ENCODE measurements around the gene GPR35. TPM values are rescaled to one million over a fixed set of nuclear protein-coding genes. Genes with fewer than 3 reads are reported as not detected.

The GPR35 gene
- total and polyA plus RNA-seq, 2 of the 13 experiments (the other 11 are each of a cell fraction or from before 2014, with no cell fraction given): 27.1 to 44.2 TPM

- no peak for TF ChIP-seq ZNF430 (CRISPR knock-in tag; IDR thresholded peaks at IDR 0.05)
- TF ChIP-seq HNF1B (CRISPR knock-in tag; IDR thresholded peaks at IDR 0.05): peak; percentile 88
- TF ChIP-seq, protein P1, sequence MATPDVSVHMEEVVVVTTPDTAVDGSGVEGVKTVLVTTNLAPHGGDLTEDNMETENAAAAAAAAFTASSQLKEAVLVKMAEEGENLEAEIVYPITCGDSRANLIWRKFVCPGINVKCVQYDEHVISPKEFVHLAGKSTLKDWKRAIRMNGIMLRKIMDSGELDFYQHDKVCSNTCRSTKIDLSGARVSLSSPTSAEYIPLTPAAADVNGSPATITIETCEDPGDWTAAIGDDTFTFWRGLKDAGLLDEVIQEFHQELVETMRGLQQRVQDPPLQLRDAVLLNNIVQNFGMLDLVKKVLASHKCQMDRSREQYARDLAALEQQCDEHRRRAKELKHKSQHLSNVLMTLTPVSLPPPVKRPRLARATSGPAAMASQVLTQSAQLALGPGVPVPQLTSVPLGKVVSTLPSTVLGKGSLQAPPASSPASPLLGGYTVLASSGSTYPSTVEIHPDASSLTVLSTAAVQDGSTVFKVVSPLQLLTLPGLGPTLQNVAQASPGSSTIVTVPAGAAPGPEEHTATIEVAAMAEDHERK (CRISPR knock-in tag; IDR thresholded peaks at IDR 0.05; ENCODE audit: low read depth): 0 out of 2 replicates have a peak, but pooled peaks have one; percentile 19
- no peak for TF ChIP-seq HMG20A (CRISPR knock-in tag; IDR thresholded peaks at IDR 0.05; ENCODE audit: borderline replicate concordance)
- peak; percentile 72; the same call in 1 of the 2 replicates for TF ChIP-seq ZNF790 (CRISPR knock-in tag; IDR thresholded peaks at IDR 0.05; ENCODE audit: borderline replicate concordance)
- TF ChIP-seq, protein P2, sequence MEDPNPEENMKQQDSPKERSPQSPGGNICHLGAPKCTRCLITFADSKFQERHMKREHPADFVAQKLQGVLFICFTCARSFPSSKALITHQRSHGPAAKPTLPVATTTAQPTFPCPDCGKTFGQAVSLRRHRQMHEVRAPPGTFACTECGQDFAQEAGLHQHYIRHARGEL (CRISPR knock-in tag; IDR thresholded peaks at IDR 0.05): no peak
- peak; percentile 65 for TF ChIP-seq PHF20 (CRISPR knock-in tag; IDR thresholded peaks at IDR 0.05)
- peak; percentile 19; the same call in 1 of the 2 replicates for TF ChIP-seq ZNF281 (CRISPR knock-in tag; IDR thresholded peaks at IDR 0.05; ENCODE audit: borderline replicate concordance)
- TF ChIP-seq KAT7 (CRISPR knock-in tag; IDR thresholded peaks at IDR 0.05; ENCODE audit: borderline replicate concordance): peak; percentile 80
- TF ChIP-seq BORCS8-MEF2B (CRISPR knock-in tag; IDR thresholded peaks at IDR 0.05): no peak; the same call in 1 of the 2 replicates
- TF ChIP-seq SRSF4 (IDR thresholded peaks at IDR 0.05; ENCODE audit: low read depth, low read length, poor library complexity, severe bottlenecking): no peak
- TF ChIP-seq ZFP41 (CRISPR knock-in tag; IDR thresholded peaks at IDR 0.05; ENCODE audit: borderline replicate concordance): no peak
- no peak for TF ChIP-seq ZNF326 (CRISPR knock-in tag; IDR thresholded peaks at IDR 0.05; ENCODE audit: borderline replicate concordance)
- peak; percentile 49 for TF ChIP-seq RBM39 (IDR thresholded peaks at IDR 0.05; ENCODE audit: low read depth, low read length, poor library complexity, severe bottlenecking)
- no peak for TF ChIP-seq RBAK (CRISPR knock-in tag; IDR thresholded peaks at IDR 0.05)
- no peak for TF ChIP-seq SRSF1 (optimal IDR thresholded peaks at IDR 0.05; ENCODE audit: low read depth, low read length)
- TF ChIP-seq ZNF75D (CRISPR knock-in tag; IDR thresholded peaks at IDR 0.05; ENCODE audit: borderline replicate concordance): no peak
- TF ChIP-seq ZFP62 (CRISPR knock-in tag; IDR thresholded peaks at IDR 0.05): no peak
Measured at GRCh38 chr2:240604291-240604938, 20.9 kb upstream of the GPR35 start (continued).
